PFSK-1 (cell line): ENCODE results near the gene OCEL1.

Source experiments
- FOXP2 ChIP-seq: optimal IDR thresholded peaks from 2 replicates; pipeline ENCODE3; 2011; ENCODE audit warnings: borderline replicate concordance, control low read depth, inconsistent platforms; ENCODE audit not compliant: insufficient read depth; ENCODE audit errors: extremely low read length, extremely low read depth
- POLR2AphosphoS5 ChIP-seq: IDR thresholded peaks from 2 replicates; pipeline ENCODE4 v1.6.1; 2012; ENCODE audit warnings: low read depth, mild to moderate bottlenecking, control low read depth, low read length, moderate library complexity
- REST ChIP-seq, 2 experiments: IDR thresholded peaks; 2 replicates each; pipeline versions ENCODE4 v1.6.1 to v1.8.0; 2011 to 2012; ENCODE audit warnings: low read depth in 2 of 2, low read length in 2 of 2, control low read depth in 1 of 2, inconsistent platforms in 1 of 2, mild to moderate bottlenecking in 1 of 2, moderate library complexity in 1 of 2; ENCODE audit not compliant: insufficient read depth in 1 of 2
- SIN3A ChIP-seq: IDR thresholded peaks from 2 replicates; pipeline ENCODE4 v1.6.1; 2012; ENCODE audit warnings: mild to moderate bottlenecking, low read length, moderate library complexity, borderline replicate concordance; ENCODE audit not compliant: insufficient read depth
- TAF1 ChIP-seq: IDR thresholded peaks from 2 replicates; pipeline ENCODE4 v1.6.1; 2012; ENCODE audit warnings: low read length, control low read depth, borderline replicate concordance; ENCODE audit not compliant: insufficient read depth

- TF ChIP-seq POLR2AphosphoS5 (no peak), SIN3A (no peak), REST (IDR thresholded peaks at IDR 0.05; ENCODE audit: insufficient read depth in 1 of 2, low read depth in 2 of 2, low read length in 2 of 2) (no peak), TAF1 (no peak), FOXP2 (no peak)
Measured at GRCh38 chr19:17192751-17193150, 33.3 kb upstream of the OCEL1 start.
